Psoas muscle (tissue), 8 donors: ENCODE data around the gene KLHL26. TPM values are rescaled to one million over a fixed set of nuclear protein-coding genes. Genes with fewer than 3 reads are reported as not detected.

Source experiments
- ATAC-seq, 4 donors: fragments of 200-7000 bp; cut with Tn5 transposase; one replicate each; pipeline ENCODE4 v1.9.1; 2020; ENCODE audit warnings: moderate library complexity in 3 of 4, mild to moderate bottlenecking in 2 of 4
- DNase-seq, 2 donors: peaks; one replicate each; pipeline ENCODE4 v3.0.0-alpha.2; 2020
- H3K27ac ChIP-seq: fragments of 200-600 bp; one replicate; pipeline ENCODE4 v1.8.0; 2022
- H3K27me3 ChIP-seq, 3 donors: fragments of 200-600 bp in 1 of 3; one replicate each; pipeline versions ENCODE4 v1.6.1 to v1.8.0; 2013 to 2022; ENCODE audit warnings: low read length in 2 of 3, mild to moderate bottlenecking in 2 of 3, moderate library complexity in 1 of 3; ENCODE audit not compliant: insufficient read depth in 3 of 3
- H3K36me3 ChIP-seq, 2 donors: fragments of 200-600 bp in 1 of 2; one replicate each; pipeline versions ENCODE4 v1.6.1 to v1.8.0; 2013 to 2022; ENCODE audit warnings: low read depth in 1 of 2, mild to moderate bottlenecking in 1 of 2, moderate library complexity in 1 of 2; ENCODE audit not compliant: insufficient read depth in 1 of 2
- H3K4me1 ChIP-seq: fragments of 200-600 bp; one replicate; pipeline ENCODE4 v1.8.0; 2022
- H3K4me3 ChIP-seq: fragments of 200-600 bp; one replicate; pipeline ENCODE4 v1.8.0; 2022; ENCODE audit warnings: mild to moderate bottlenecking
- H3K9me3 ChIP-seq: fragments of 200-600 bp; one replicate; pipeline ENCODE4 v1.8.0; 2022
- WGBS, 3 donors: extraction: QIAGEN DNeasy Blood & Tissue Kit; methylation state at CpG; one replicate each; pipeline versions ENCODE4 v1.1.6 to v1.1.7; 2013; 5-methylcytosine and 5-hydroxymethylcytosine counted together
- intact Hi-C, 2 donors: fragments of 100-400 bp; cut with DNase I; formaldehyde crosslinking; loops; one replicate each; pipeline versions ENCODE4 v1.11.0 to v1.14.2; 2022
- polyA plus RNA-seq, 3 donors: library from polyadenylated mRNA; stranded (reverse); fragments of 200-250 nt; gene quantifications; one replicate each; pipeline ENCODE4 v1.2.3, GENCODE V29; 2013
- total RNA-seq, 4 donors: library from RNA; stranded (reverse); fragmentation: NEBNext Ultra II Directional in 2 of 4; extraction: Animal tissue kit (Norgen Biotek cat#: 25700) in 2 of 4; gene quantifications; one replicate each; pipeline versions ENCODE4 v1.2.1 to v1.2.4, GENCODE V29; 2021 to 2023
- TF ChIP-seq, protein P1 (sequence below): fragments of 200-600 bp; IDR thresholded peaks from one replicate; pipeline ENCODE4 v1.8.0; 2022; ENCODE audit warnings: antibody characterized with exemption
- donor health status: healthy with polysubstance abuse.
- donor health status: DM: no; HTN: no; CAD: no; lungs with moderate emphysema.
- donor health status: Bipolar disorder and iron deficiency.
- donor health status: healthy.
- donor health status: DM: yes; HTN: yes; CAD: no.
- donor health status: DM: no; HTN: no; CAD: no.
- donor health status: DM: no; HTN: no; CAD: no.
- donor health status: DM: yes; HTN: yes; CAD: no.

Gene KLHL26
- total and polyA plus RNA-seq, 7 donors = 3.1 to 9.9 (median 5.2) TPM

GRCh38 chr19:18603255-18603957, 33.4 kb upstream of the KLHL26 start:
- 11 to 21% (median 16%) methylated on average over 16 to 32 of the region's 32 CpGs for WGBS, 3 donors
- no peak overlapping the region for H3K27ac ChIP-seq
- ATAC-seq (peak in 3 of 4 donors; percentile 20 to 38 (median 35)), DNase-seq (peak in 1 of 2 donors; percentile 22)
- H3K27me3 ChIP-seq = peaks cover 0 to 60% (median 27%) of the 10 kb centered on the region in 3 donors
- no peaks in the 10 kb centered on the region for H3K36me3 ChIP-seq
- intact Hi-C loops = no loop called here
- TF ChIP-seq, protein P1, sequence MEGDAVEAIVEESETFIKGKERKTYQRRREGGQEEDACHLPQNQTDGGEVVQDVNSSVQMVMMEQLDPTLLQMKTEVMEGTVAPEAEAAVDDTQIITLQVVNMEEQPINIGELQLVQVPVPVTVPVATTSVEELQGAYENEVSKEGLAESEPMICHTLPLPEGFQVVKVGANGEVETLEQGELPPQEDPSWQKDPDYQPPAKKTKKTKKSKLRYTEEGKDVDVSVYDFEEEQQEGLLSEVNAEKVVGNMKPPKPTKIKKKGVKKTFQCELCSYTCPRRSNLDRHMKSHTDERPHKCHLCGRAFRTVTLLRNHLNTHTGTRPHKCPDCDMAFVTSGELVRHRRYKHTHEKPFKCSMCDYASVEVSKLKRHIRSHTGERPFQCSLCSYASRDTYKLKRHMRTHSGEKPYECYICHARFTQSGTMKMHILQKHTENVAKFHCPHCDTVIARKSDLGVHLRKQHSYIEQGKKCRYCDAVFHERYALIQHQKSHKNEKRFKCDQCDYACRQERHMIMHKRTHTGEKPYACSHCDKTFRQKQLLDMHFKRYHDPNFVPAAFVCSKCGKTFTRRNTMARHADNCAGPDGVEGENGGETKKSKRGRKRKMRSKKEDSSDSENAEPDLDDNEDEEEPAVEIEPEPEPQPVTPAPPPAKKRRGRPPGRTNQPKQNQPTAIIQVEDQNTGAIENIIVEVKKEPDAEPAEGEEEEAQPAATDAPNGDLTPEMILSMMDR = no peak
- H3K4me1 ChIP-seq = peaks cover 10% of the 10 kb centered on the region
- H3K4me3 ChIP-seq = no peak overlapping the region
- no peaks in the 10 kb centered on the region for H3K9me3 ChIP-seq

DNA sequence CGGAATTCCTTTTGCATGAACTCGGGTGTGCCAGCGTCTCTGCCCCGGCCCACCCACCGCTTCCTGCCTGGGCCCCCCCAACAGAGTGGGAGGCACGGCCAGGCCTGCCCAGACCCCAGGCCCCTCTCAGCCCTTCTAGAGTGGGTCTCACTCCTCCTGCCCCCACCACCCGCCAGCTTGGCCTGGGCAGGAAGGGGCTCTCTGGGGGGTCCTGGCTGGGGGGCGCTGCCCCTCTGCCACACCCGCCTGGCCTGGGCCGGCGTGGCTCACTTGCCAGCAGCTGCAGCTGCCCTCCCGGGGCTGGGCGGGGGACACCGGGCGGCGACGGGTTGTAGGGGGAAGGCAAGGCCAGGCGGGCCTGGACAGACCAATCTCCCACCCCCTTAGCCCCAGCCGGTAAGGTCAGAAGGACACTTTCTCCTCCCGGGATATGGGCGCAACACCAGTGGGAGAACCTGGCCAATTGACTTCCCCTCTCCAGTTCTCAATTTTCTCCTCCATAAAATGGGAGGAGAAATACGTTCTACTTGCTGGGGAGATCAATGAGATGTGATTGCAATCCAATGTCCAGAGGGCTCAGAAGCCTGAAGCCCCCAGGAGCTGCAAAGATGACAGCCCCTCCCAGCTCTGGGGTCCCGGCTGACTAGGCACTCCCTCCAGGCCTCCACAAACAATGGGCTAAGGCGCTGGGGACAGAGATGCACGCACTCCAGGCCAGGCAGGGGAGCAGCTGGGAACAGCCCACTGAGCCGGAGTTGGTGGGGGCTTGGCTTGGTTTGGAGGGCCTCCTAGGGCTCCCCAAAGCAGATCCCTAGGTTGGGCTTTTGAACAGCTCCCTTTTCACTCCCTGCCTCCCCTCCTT, 32.6 kb upstream of the KLHL26 start:
- ATAC-seq (peak in 1 of 4 donors; percentile 27), DNase-seq (no peak)
- Histone ChIP-seq H3K4me3 (no peak overlapping the region), H3K27ac (no peak overlapping the region), H3K36me3 (no peaks in the 10 kb centered on the region), H3K4me1 (peaks cover 10% of the 10 kb centered on the region), H3K27me3 (peaks cover 0 to 63% (median 28%) of the 10 kb centered on the region in 3 donors), H3K9me3 (no peaks in the 10 kb centered on the region)
- TF ChIP-seq, protein P1 = no peak
- intact Hi-C loops = no loop called here
- WGBS, 3 donors = 25 to 31% (median 27%) methylated on average over 22 to 26 of the region's 26 CpGs

DNA sequence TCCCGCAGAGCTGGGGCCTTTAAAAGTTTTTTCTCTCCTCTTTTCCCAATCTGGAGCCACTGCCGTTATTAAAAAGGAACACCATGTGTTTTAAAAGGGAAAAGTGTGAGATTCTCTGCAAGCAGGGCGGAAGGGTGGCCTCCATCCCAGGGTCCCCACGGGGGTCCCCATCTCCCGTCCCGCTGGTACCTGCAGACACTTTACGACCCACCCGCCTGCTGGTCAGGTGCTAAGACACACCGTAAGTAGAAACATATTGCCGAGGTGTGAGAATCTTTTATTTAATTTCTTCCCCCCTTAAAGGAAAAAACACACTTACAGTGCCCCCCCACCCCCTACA, 32.0 kb upstream of the KLHL26 start:
- 51 to 62% (median 58%) methylated on average over 10 of the region's 10 CpGs for WGBS, 3 donors
- no peak for ATAC-seq
- DNase-seq = no peak
- no peak overlapping the region for H3K27ac ChIP-seq
- TF ChIP-seq, protein P1 = no peak
- no peaks in the 10 kb centered on the region for H3K36me3 ChIP-seq
- H3K27me3 ChIP-seq = peaks cover 0 to 66% (median 26%) of the 10 kb centered on the region in 3 donors
- H3K9me3 ChIP-seq = no peaks in the 10 kb centered on the region
- peaks cover 10% of the 10 kb centered on the region for H3K4me1 ChIP-seq
- intact Hi-C loops = no loop called here
- H3K4me3 ChIP-seq = no peak overlapping the region

DNA sequence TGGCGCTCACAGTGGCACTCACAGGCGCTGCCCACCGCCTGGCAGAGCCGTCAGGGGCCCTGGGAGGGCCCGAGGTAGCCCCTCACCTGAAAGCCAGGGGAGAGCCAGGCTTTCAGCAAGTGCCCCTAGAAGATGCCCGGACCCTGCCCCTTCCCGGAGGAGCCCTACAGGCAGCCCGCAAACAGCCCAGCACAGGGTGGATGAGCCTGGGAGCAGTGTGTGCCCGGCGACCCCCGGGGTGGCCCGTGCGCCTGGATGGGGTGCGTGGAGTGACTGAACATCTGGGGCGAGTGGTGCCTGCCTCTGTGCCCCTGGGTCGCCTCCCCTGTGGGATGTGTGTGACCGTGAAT, 31.7 kb upstream of the KLHL26 start:
- Histone ChIP-seq H3K4me1 (peaks cover 10% of the 10 kb centered on the region), H3K9me3 (no peaks in the 10 kb centered on the region), H3K4me3 (peak overlapping the region; percentile 50), H3K27me3 (peaks cover 0 to 68% (median 26%) of the 10 kb centered on the region in 3 donors), H3K27ac (no peak overlapping the region), H3K36me3 (no peaks in the 10 kb centered on the region)
- ATAC-seq = peak in 1 of 4 donors; percentile 6
- DNase-seq = no peak
- intact Hi-C loops = no loop called here
- WGBS, 3 donors = 44 to 53% (median 47%) methylated on average over 15 to 17 of the region's 17 CpGs
- TF ChIP-seq, protein P1 = no peak
